HG03571 (cell line): ENCODE measurements around the gene RNF20.
"Not testable (repeated sequence)": the region's sequence is repeated elsewhere in the genome, so short reads cannot be mapped to it uniquely, and the experiment has no call there.

ENCODE experiments used
- ATAC-seq: cut with Tn5 transposase; IDR thresholded peaks from one replicate; pipeline ENCODE4 v1.9.1; 2021; ENCODE audit not compliant: unreplicated experiment

RNF20 gene

GRCh38 chr9:101533334-101534204 is at the start of gene RNF20:
RNF20 (plus strand) TSS chr9:101533853; CDS start chr9:101535424, 1,571 bp downstream.
- ATAC-seq, result peak; percentile 99

GRCh38 chr9:101484046-101484445 is 49.6 kb upstream of the RNF20 start:
- ATAC-seq, result no peak

GRCh38 chr9:101485924-101486692 is 47.5 kb upstream of the RNF20 start:
- ATAC-seq, result no peak

GRCh38 chr9:101486693-101487442 is 46.8 kb upstream of the RNF20 start:
- no peak for ATAC-seq

- ATAC-seq, result no peak
These were observed 46.2 kb upstream of the RNF20 start for GRCh38 chr9:101487443-101487840.

- no peak for ATAC-seq
These were observed 37.8 kb upstream of the RNF20 start for GRCh38 chr9:101495810-101496209.

- ATAC-seq, result no peak
These were observed 35.3 kb upstream of the RNF20 start for GRCh38 chr9:101498323-101498722.

- no peak for ATAC-seq
These were observed 29.5 kb upstream of the RNF20 start for GRCh38 chr9:101504188-101504587.

GRCh38 chr9:101508211-101508610 is 25.4 kb upstream of the RNF20 start:
- no peak for ATAC-seq

GRCh38 chr9:101509572-101509971 is 24.1 kb upstream of the RNF20 start:
- no peak for ATAC-seq

GRCh38 chr9:101510459-101510858 is 23.2 kb upstream of the RNF20 start:
- ATAC-seq, result no peak

- ATAC-seq, result no peak
These were observed 22.6 kb upstream of the RNF20 start for GRCh38 chr9:101511009-101511408.

GRCh38 chr9:101512116-101512515 is 21.5 kb upstream of the RNF20 start:
- no peak for ATAC-seq

- no peak for ATAC-seq
These were observed 20.3 kb upstream of the RNF20 start for GRCh38 chr9:101513351-101513750.

GRCh38 chr9:101514071-101514470 is 19.6 kb upstream of the RNF20 start:
- no peak for ATAC-seq

GRCh38 chr9:101516655-101517054 is 17.0 kb upstream of the RNF20 start:
- ATAC-seq, result no peak

- not testable (repeated sequence) for ATAC-seq
These were observed 15.2 kb upstream of the RNF20 start for GRCh38 chr9:101518489-101518888.

GRCh38 chr9:101524371-101524770 is 9.3 kb upstream of the RNF20 start:
- no peak for ATAC-seq

GRCh38 chr9:101527066-101527465 is 6.6 kb upstream of the RNF20 start:
- no peak for ATAC-seq

- ATAC-seq, result no peak
These were observed 5.6 kb upstream of the RNF20 start for GRCh38 chr9:101528015-101528414.

GRCh38 chr9:101530076-101530711 is 3.5 kb upstream of the RNF20 start:
- ATAC-seq, result peak; percentile 43
